PFSK-1 (cell line): ENCODE data around the gene CTDSP2.

Experiments used
- FOXP2 ChIP-seq: optimal IDR thresholded peaks from 2 replicates; pipeline ENCODE3; 2011; ENCODE audit warnings: borderline replicate concordance, control low read depth, inconsistent platforms; ENCODE audit not compliant: insufficient read depth; ENCODE audit errors: extremely low read length, extremely low read depth
- POLR2AphosphoS5 ChIP-seq: IDR thresholded peaks from 2 replicates; pipeline ENCODE4 v1.6.1; 2012; ENCODE audit warnings: low read depth, mild to moderate bottlenecking, control low read depth, low read length, moderate library complexity
- SIN3A ChIP-seq: IDR thresholded peaks from 2 replicates; pipeline ENCODE4 v1.6.1; 2012; ENCODE audit warnings: mild to moderate bottlenecking, low read length, moderate library complexity, borderline replicate concordance; ENCODE audit not compliant: insufficient read depth
- TAF1 ChIP-seq: IDR thresholded peaks from 2 replicates; pipeline ENCODE4 v1.6.1; 2012; ENCODE audit warnings: low read length, control low read depth, borderline replicate concordance; ENCODE audit not compliant: insufficient read depth
- TF ChIP-seq, protein P1 (sequence below), 2 experiments: IDR thresholded peaks; 2 replicates each; pipeline versions ENCODE4 v1.6.1 to v1.8.0; 2011 to 2012; ENCODE audit warnings: low read depth in 2 of 2, low read length in 2 of 2, control low read depth in 1 of 2, inconsistent platforms in 1 of 2, mild to moderate bottlenecking in 1 of 2, moderate library complexity in 1 of 2; ENCODE audit not compliant: insufficient read depth in 1 of 2

CTDSP2 gene

DNA sequence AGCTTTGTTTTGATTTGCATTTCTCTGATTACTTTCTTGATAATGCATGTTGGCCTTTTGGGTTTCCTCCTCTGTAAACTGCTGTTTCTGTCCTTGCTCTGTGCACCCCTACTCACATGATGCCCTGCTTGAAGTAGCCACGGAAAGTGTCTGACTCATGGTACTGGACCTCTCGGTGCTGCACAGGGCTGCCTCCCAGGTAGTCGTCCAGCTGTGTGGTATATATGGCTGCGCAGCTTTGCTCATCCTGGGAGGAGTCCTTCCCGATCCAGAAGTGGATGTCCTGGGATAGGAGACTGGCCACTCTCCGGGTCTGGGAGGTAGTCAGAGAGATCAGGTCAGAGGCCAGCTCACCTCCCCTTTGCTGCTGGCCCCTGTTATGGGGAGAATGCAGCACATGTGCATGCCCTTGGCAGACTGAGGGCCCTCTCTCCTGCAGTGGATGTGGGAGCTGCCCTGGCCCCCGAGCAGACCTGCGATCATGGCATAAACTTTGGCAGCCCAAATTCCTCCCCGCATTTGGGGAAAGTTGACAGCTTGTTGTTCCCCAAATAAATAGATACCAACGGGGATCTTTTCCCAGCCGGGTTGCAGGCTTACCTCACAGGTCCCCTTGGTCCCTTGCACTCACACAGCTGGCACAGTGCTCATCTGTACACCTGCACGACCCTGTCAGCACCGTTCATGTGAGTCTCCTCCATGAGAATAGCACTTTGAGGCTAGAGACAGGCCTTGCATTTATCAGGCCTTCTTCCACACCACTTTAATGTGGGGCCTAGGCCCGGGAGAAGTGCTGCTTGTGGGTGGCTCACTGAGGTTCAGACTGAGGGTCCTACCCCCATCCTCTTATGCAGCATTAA, 33.2 kb downstream of the CTDSP2 start:
- TF ChIP-seq FOXP2 (no peak), SIN3A (no peak), TAF1 (no peak), POLR2AphosphoS5 (no peak)
- TF ChIP-seq, protein P1, sequence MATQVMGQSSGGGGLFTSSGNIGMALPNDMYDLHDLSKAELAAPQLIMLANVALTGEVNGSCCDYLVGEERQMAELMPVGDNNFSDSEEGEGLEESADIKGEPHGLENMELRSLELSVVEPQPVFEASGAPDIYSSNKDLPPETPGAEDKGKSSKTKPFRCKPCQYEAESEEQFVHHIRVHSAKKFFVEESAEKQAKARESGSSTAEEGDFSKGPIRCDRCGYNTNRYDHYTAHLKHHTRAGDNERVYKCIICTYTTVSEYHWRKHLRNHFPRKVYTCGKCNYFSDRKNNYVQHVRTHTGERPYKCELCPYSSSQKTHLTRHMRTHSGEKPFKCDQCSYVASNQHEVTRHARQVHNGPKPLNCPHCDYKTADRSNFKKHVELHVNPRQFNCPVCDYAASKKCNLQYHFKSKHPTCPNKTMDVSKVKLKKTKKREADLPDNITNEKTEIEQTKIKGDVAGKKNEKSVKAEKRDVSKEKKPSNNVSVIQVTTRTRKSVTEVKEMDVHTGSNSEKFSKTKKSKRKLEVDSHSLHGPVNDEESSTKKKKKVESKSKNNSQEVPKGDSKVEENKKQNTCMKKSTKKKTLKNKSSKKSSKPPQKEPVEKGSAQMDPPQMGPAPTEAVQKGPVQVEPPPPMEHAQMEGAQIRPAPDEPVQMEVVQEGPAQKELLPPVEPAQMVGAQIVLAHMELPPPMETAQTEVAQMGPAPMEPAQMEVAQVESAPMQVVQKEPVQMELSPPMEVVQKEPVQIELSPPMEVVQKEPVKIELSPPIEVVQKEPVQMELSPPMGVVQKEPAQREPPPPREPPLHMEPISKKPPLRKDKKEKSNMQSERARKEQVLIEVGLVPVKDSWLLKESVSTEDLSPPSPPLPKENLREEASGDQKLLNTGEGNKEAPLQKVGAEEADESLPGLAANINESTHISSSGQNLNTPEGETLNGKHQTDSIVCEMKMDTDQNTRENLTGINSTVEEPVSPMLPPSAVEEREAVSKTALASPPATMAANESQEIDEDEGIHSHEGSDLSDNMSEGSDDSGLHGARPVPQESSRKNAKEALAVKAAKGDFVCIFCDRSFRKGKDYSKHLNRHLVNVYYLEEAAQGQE (IDR thresholded peaks at IDR 0.05; ENCODE audit: insufficient read depth in 1 of 2, low read depth in 2 of 2, low read length in 2 of 2), result no peak

DNA sequence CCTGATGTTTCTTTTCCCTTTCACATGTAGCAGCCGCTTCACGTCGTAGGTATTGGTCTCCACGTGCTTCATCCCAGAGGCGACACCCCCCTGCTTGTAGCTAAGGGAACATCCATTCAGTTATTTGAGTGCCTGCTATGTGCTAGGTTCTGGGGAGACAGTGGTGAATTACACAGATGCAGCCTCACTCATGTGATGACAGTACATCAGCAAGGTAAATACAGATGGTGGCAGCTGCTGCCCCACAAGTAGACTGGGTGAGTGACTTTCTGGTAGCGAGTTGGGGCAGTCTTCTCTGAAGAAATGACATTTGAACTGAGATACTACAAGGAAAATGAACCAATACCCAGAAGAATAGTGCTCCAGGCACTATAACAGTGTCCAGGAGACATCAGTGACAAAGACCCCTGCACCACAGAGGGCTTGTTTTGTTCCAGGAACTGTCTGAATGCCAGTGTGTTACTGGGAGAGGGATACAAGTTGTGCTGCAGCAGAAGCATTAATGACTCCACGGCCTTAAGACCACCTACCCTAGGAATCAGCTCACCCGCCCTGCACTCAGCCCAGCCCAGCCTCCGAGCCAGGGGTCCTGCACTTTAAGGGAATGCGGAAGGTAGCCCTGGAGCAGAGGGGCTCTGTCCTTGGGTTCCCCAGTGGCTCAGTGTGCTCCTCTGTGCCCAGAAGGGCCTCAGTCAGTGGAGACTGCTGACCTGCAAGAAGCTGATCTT, 35.3 kb downstream of the CTDSP2 start:
- TF ChIP-seq POLR2AphosphoS5 (no peak), SIN3A (no peak), TAF1 (no peak), FOXP2 (no peak)
- TF ChIP-seq, protein P1 (IDR thresholded peaks at IDR 0.05; ENCODE audit: insufficient read depth in 1 of 2, low read depth in 2 of 2, low read length in 2 of 2), result no peak

DNA sequence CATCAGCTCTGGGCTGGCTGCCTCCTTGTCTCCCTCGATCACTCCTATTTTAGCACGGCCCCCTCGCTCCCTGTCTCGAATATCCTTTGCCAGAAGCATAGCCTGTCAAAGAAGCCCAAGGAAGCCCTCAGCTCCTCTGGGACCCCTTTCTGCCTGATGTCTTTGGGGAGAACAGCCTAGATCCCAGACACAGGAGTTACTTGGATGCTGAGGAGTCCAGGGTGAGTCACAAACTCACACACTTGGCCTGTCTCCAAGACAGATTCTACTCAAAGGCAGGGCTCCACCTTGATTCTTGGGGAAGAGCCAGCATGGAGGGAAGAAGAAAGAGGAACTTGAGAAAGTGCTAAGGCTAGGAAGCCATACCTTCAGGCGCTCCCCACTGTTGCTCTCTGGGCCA, 36.1 kb downstream of the CTDSP2 start:
- no peak for TF ChIP-seq POLR2AphosphoS5
- TF ChIP-seq SIN3A, result no peak
- TF ChIP-seq TAF1, result no peak
- no peak for TF ChIP-seq FOXP2
- TF ChIP-seq, protein P1 (IDR thresholded peaks at IDR 0.05; ENCODE audit: insufficient read depth in 1 of 2, low read depth in 2 of 2, low read length in 2 of 2), result no peak

DNA sequence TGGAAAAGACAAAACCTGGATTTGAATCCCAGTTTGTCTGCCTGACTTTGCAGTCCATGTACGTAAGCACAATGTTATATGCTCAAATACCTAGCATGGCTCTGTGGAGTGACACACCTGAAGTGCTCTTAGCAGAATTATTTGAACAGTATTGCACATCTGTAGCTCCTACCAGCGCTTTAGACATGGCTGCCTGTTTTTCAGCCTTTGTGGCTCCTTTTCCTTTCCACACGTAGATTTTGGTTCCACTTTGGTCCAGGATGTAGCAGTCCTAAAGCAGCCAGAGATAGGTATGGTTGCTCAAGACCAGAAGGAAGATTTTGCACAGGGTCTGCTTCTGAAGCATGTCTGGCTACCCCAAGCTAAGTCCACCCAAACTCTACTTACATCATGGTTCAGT, 37.1 kb downstream of the CTDSP2 start:
- TF ChIP-seq POLR2AphosphoS5 (no peak), SIN3A (no peak), TAF1 (no peak), FOXP2 (no peak)
- TF ChIP-seq, protein P1 (IDR thresholded peaks at IDR 0.05; ENCODE audit: insufficient read depth in 1 of 2, low read depth in 2 of 2, low read length in 2 of 2), result no peak
